Embryonic facial prominence (tissue), 1 donor: ENCODE data around the gene RAB3GAP1.
"Not testable (repeated sequence)": the region's sequence is repeated elsewhere in the genome, so short reads cannot be mapped to it uniquely, and the experiment has no call there.

ENCODE experiments used
- DNase-seq: peaks from one replicate; pipeline ENCODE4 v3.0.0-alpha.2; 2016; ENCODE audit errors: extremely low spot score

RAB3GAP1 gene

GRCh38 chr2:135105513-135106316, 53.6 kb downstream of the RAB3GAP1 start:
- DNase-seq = not testable (repeated sequence)

- no peak for DNase-seq
Observed at GRCh38 chr2:135113322-135113721, 61.2 kb downstream of the RAB3GAP1 start.

- DNase-seq = no peak
Observed at GRCh38 chr2:135119582-135119981, 67.5 kb downstream of the RAB3GAP1 start.

GRCh38 chr2:135121016-135121657, 69.0 kb downstream of the RAB3GAP1 start:
- DNase-seq = no peak

- DNase-seq = not testable (repeated sequence)
Observed at GRCh38 chr2:135121658-135122039, 69.6 kb downstream of the RAB3GAP1 start.

- DNase-seq = no peak
Observed at GRCh38 chr2:135124924-135125886, 73.1 kb downstream of the RAB3GAP1 start.

GRCh38 chr2:135125940-135126339, 73.8 kb downstream of the RAB3GAP1 start:
- no peak for DNase-seq

- no peak for DNase-seq
Observed at GRCh38 chr2:135130751-135131150, 78.7 kb downstream of the RAB3GAP1 start.

- no peak for DNase-seq
Observed at GRCh38 chr2:135132314-135132713, 80.2 kb downstream of the RAB3GAP1 start.

- DNase-seq = no peak
Observed at GRCh38 chr2:135140606-135141005, 88.5 kb downstream of the RAB3GAP1 start.

GRCh38 chr2:135142323-135142722, 90.2 kb downstream of the RAB3GAP1 start:
- no peak for DNase-seq

- DNase-seq = no peak
Observed at GRCh38 chr2:135144343-135144742, 92.3 kb downstream of the RAB3GAP1 start.

GRCh38 chr2:135149251-135149650, 97.2 kb downstream of the RAB3GAP1 start:
- no peak for DNase-seq

- DNase-seq = no peak
Observed at GRCh38 chr2:135150725-135151124, 98.6 kb downstream of the RAB3GAP1 start.

GRCh38 chr2:135151615-135152014, 99.5 kb downstream of the RAB3GAP1 start:
- no peak for DNase-seq

GRCh38 chr2:135152361-135152760, 100.3 kb downstream of the RAB3GAP1 start:
- no peak for DNase-seq

- DNase-seq = no peak
Observed at GRCh38 chr2:135154962-135155361, 102.9 kb downstream of the RAB3GAP1 start.

- no peak for DNase-seq
Observed at GRCh38 chr2:135157856-135158255, 105.8 kb downstream of the RAB3GAP1 start.

- no peak for DNase-seq
Observed at GRCh38 chr2:135159191-135159590, 107.1 kb downstream of the RAB3GAP1 start.

GRCh38 chr2:135162377-135162776, 110.3 kb downstream of the RAB3GAP1 start:
- no peak for DNase-seq

- DNase-seq = no peak
Observed at GRCh38 chr2:135162786-135163185, 110.7 kb downstream of the RAB3GAP1 start.

GRCh38 chr2:135163306-135163705, 111.2 kb downstream of the RAB3GAP1 start:
- DNase-seq = no peak
